GM12864 (cell line): Measurements from ENCODE around the gene CDH10.

Experiments used
- DNase-seq: peaks from one replicate; pipeline ENCODE4 v3.0.0-alpha.2; 2011; ENCODE audit warnings: low read depth
- H3K4me3 ChIP-seq: 2 replicates; pipeline ENCODE4 v1.5.1; 2011; ENCODE audit warnings: mild to moderate bottlenecking, low read depth, low read length, control low read depth
- CTCF ChIP-seq: IDR thresholded peaks from 2 replicates; pipeline ENCODE4 v1.5.1; 2011; ENCODE audit warnings: low read depth, mild to moderate bottlenecking, moderate library complexity, low read length, control low read depth, inconsistent platforms; ENCODE audit errors: missing control alignments

Gene CDH10

GRCh38 chr5:24538346-24538745, 106.4 kb downstream of the CDH10 start:
- no peak overlapping the region for H3K4me3 ChIP-seq
- no peak for DNase-seq
- TF ChIP-seq CTCF = no peak

DNA sequence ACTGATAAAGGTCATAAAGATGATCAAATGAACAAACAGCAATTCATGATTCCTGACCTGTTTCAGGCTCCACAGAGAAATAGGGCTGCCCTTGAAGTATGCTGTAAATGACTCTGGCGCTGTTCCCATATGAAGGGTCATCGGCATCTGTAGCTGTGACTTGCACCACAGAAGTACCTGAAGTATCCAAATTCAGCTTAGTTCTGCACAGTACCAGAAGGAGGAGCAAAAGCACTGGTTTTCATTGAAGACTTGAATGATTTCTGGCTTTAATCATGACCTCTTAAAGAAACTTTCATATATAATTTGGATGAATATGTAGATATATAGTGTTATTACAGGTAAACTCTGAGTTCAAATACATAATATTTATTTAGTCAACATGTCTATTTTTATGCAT, 109.1 kb downstream of the CDH10 start:
- no peak for TF ChIP-seq CTCF
- no peak overlapping the region for H3K4me3 ChIP-seq
- DNase-seq = no peak

GRCh38 chr5:24530906-24531305, 113.9 kb downstream of the CDH10 start:
- no peak for TF ChIP-seq CTCF
- no peak overlapping the region for H3K4me3 ChIP-seq

GRCh38 chr5:24525414-24525813, 119.4 kb downstream of the CDH10 start:
- TF ChIP-seq CTCF = no peak
- no peak for DNase-seq
- no peak overlapping the region for H3K4me3 ChIP-seq

More at GRCh38 chr5:24530906-24531305, 113.9 kb downstream of the CDH10 start:
- DNase-seq = no peak

- H3K4me3 ChIP-seq = no peak overlapping the region
- no peak for DNase-seq
- TF ChIP-seq CTCF = no peak
Observed at GRCh38 chr5:24512423-24512822, 132.4 kb downstream of the CDH10 start.

GRCh38 chr5:24510523-24510988, 134.2 kb downstream of the CDH10 start:
- no peak overlapping the region for H3K4me3 ChIP-seq
- TF ChIP-seq CTCF = no peak
- no peak for DNase-seq

- TF ChIP-seq CTCF = no peak
- no peak overlapping the region for H3K4me3 ChIP-seq
- DNase-seq = no peak
Observed at GRCh38 chr5:24509943-24510342, 134.8 kb downstream of the CDH10 start.
